HEK293 (cell line): ENCODE results near the gene CCDC144A.

ENCODE experiments used
- AEBP2 ChIP-seq: fragments of 450-650 bp; formaldehyde crosslinking; IDR thresholded peaks from 2 replicates; pipeline ENCODE4 v1.5.1; 2016; ENCODE audit warnings: missing biosample characterization, missing genetic modification characterization, borderline replicate concordance
- EGR2 ChIP-seq: fragments of 450-650 bp; formaldehyde crosslinking; IDR thresholded peaks from 2 replicates; pipeline ENCODE4 v1.5.1; 2016; ENCODE audit warnings: low read depth, missing biosample characterization, missing genetic modification characterization
- KLF8 ChIP-seq: fragments of 450-650 bp; formaldehyde crosslinking; IDR thresholded peaks from 2 replicates; pipeline ENCODE4 v1.5.1; 2016; ENCODE audit warnings: missing biosample characterization, missing genetic modification characterization
- MEIS1 ChIP-seq: sonication (generic); formaldehyde crosslinking; IDR thresholded peaks from 2 replicates; pipeline ENCODE4 v1.8.1; 2022; ENCODE audit warnings: missing genetic modification reagents, mild to moderate bottlenecking, borderline replicate concordance
- PRDM1 ChIP-seq: fragments of 450-650 bp; formaldehyde crosslinking; IDR thresholded peaks from 2 replicates; pipeline ENCODE4; 2016; ENCODE audit warnings: missing biosample characterization, missing genetic modification characterization
- REPIN1 ChIP-seq: fragments of 450-650 bp; formaldehyde crosslinking; IDR thresholded peaks from 2 replicates; pipeline ENCODE4 v1.5.1; 2017; ENCODE audit warnings: missing biosample characterization, missing genetic modification characterization, low read depth
- SETDB1 ChIP-seq: IDR thresholded peaks from one replicate; pipeline ENCODE4 v1.6.1; 2017; ENCODE audit warnings: mild to moderate bottlenecking, low read length, moderate library complexity, mixed read lengths; ENCODE audit not compliant: insufficient read length
- TSHZ1 ChIP-seq: fragments of 450-650 bp; formaldehyde crosslinking; IDR thresholded peaks from 2 replicates; pipeline ENCODE4 v1.5.1; 2016; ENCODE audit warnings: missing biosample characterization, missing genetic modification characterization, borderline replicate concordance
- ZBTB1 ChIP-seq: fragments of 450-650 bp; formaldehyde crosslinking; IDR thresholded peaks from 2 replicates; pipeline ENCODE4 v1.5.1; 2016; ENCODE audit warnings: missing biosample characterization, missing genetic modification characterization
- ZBTB26 ChIP-seq: fragments of 450-650 bp; formaldehyde crosslinking; optimal IDR thresholded peaks from 2 replicates; pipeline ENCODE3; 2016; ENCODE audit warnings: missing biosample characterization, mild to moderate bottlenecking, missing genetic modification characterization
- ZBTB48 ChIP-seq: fragments of 450-650 bp; formaldehyde crosslinking; IDR thresholded peaks from 2 replicates; pipeline ENCODE4 v1.5.1; 2016; ENCODE audit warnings: missing biosample characterization, missing genetic modification characterization
- ZBTB6 ChIP-seq: fragments of 450-650 bp; formaldehyde crosslinking; IDR thresholded peaks from 2 replicates; pipeline ENCODE4 v1.5.1; 2017; ENCODE audit warnings: missing biosample characterization, missing genetic modification characterization
- ZNF140 ChIP-seq: fragments of 450-650 bp; formaldehyde crosslinking; IDR thresholded peaks from 2 replicates; pipeline ENCODE4 v1.5.1; 2016; ENCODE audit warnings: missing biosample characterization, missing genetic modification characterization
- ZNF155 ChIP-seq: fragments of 450-650 bp; formaldehyde crosslinking; IDR thresholded peaks from 2 replicates; pipeline ENCODE4 v1.5.1; 2016; ENCODE audit warnings: missing biosample characterization, missing genetic modification characterization
- ZNF214 ChIP-seq: fragments of 450-650 bp; formaldehyde crosslinking; IDR thresholded peaks from 2 replicates; pipeline ENCODE4 v1.5.1; 2017; ENCODE audit warnings: missing biosample characterization, mild to moderate bottlenecking, missing genetic modification characterization, borderline replicate concordance
- ZNF223 ChIP-seq: fragments of 450-650 bp; formaldehyde crosslinking; IDR thresholded peaks from 2 replicates; pipeline ENCODE4 v1.5.1; 2016; ENCODE audit warnings: missing biosample characterization, missing genetic modification characterization
- ZNF24 ChIP-seq: fragments of 450-650 bp; formaldehyde crosslinking; IDR thresholded peaks from 2 replicates; pipeline ENCODE4 v1.5.1; 2016; ENCODE audit warnings: missing biosample characterization, missing genetic modification characterization
- ZNF302 ChIP-seq: fragments of 450-650 bp; formaldehyde crosslinking; IDR thresholded peaks from 2 replicates; pipeline ENCODE4 v1.5.1; 2016; ENCODE audit warnings: missing biosample characterization, missing genetic modification characterization, low read depth
- ZNF311 ChIP-seq: fragments of 450-650 bp; formaldehyde crosslinking; IDR thresholded peaks from 2 replicates; pipeline ENCODE4 v1.5.1; 2017; ENCODE audit warnings: missing biosample characterization, missing genetic modification characterization, borderline replicate concordance
- ZNF354C ChIP-seq: fragments of 450-650 bp; formaldehyde crosslinking; IDR thresholded peaks from 2 replicates; pipeline ENCODE4 v1.5.1; 2016; ENCODE audit warnings: missing biosample characterization, missing genetic modification characterization, low read depth, borderline replicate concordance
- ZNF37A ChIP-seq: fragments of 450-650 bp; IDR thresholded peaks from 2 replicates; pipeline ENCODE4 v1.5.1; 2018; ENCODE audit warnings: missing biosample characterization, missing genetic modification characterization
- ZNF473 ChIP-seq: fragments of 450-650 bp; formaldehyde crosslinking; IDR thresholded peaks from 2 replicates; pipeline ENCODE4 v1.5.1; 2017; ENCODE audit warnings: missing biosample characterization, missing genetic modification characterization
- ZNF529 ChIP-seq: fragments of 450-650 bp; formaldehyde crosslinking; IDR thresholded peaks from 2 replicates; pipeline ENCODE4 v1.5.1; 2017; ENCODE audit warnings: missing genetic modification characterization, missing biosample characterization; ENCODE audit not compliant: insufficient replicate concordance
- ZNF544 ChIP-seq: fragments of 450-650 bp; formaldehyde crosslinking; IDR thresholded peaks from 2 replicates; pipeline ENCODE4 v1.5.0; 2017; ENCODE audit warnings: missing biosample characterization, missing genetic modification characterization
- ZNF548 ChIP-seq: fragments of 450-650 bp; formaldehyde crosslinking; IDR thresholded peaks from 2 replicates; pipeline ENCODE4 v1.5.1; 2016; ENCODE audit warnings: missing biosample characterization, missing genetic modification characterization
- ZNF580 ChIP-seq: fragments of 450-650 bp; formaldehyde crosslinking; IDR thresholded peaks from 2 replicates; pipeline ENCODE4 v1.5.1; 2016; ENCODE audit warnings: missing biosample characterization, missing genetic modification characterization
- ZNF629 ChIP-seq: fragments of 450-650 bp; formaldehyde crosslinking; IDR thresholded peaks from 2 replicates; pipeline ENCODE4 v1.5.1; 2017; ENCODE audit warnings: missing biosample characterization, missing genetic modification characterization
- ZNF792 ChIP-seq: fragments of 450-650 bp; formaldehyde crosslinking; IDR thresholded peaks from 2 replicates; pipeline ENCODE4 v1.5.1; 2016; ENCODE audit warnings: missing biosample characterization, missing genetic modification characterization
- TF ChIP-seq, protein P1 (sequence below): fragments of 450-650 bp; formaldehyde crosslinking; IDR thresholded peaks from 2 replicates; pipeline ENCODE4 v1.5.1; 2016; ENCODE audit warnings: missing biosample characterization, missing genetic modification characterization
- TF ChIP-seq, protein P2 (sequence below): fragments of 450-650 bp; formaldehyde crosslinking; IDR thresholded peaks from 2 replicates; pipeline ENCODE4 v1.5.1; 2016; ENCODE audit warnings: missing biosample characterization, missing genetic modification characterization

CCDC144A gene

DNA sequence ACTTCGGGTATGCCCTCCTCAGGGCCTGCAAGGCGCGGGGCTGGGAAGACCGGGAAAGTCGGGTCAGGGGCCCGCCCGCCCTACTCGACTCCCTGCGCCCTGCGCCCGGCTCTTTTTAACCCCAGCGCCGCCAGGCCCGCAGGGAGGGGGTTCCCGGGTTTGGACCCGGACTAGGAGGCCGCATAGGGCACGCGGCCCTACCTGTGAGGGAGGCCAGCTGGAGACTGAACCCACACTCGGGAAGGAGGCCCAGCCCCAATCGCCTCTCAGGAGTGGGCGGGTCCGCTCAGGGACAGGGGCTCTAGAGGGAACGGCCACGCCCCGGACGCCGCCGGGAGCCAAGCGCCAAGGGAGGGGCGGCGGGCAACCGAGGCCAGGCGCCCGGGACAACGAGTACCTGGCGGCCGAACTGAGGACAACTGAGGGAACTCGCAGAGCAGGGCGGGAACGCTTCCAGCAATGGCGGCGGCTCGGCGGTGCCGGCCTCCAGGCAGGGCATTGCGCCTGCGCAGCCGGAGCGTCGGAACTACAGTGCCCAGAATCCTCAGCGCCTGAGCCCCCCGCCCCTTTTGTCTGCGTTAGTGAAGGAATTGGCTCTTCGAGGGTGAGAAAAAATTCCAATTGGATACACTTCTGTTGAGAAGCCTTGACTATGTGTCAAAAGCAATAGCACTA lies 36.5 kb upstream of the CCDC144A start, which contains the start of gene ZNF624 (continued):
- no peak for TF ChIP-seq AEBP2
- no peak for TF ChIP-seq ZNF548 (tag by site-specific recombination)
- no peak for TF ChIP-seq ZNF311
- peak; percentile 54 for TF ChIP-seq ZBTB26 (tag by site-specific recombination)
- no peak for TF ChIP-seq TSHZ1 (tag by site-specific recombination)
- TF ChIP-seq, protein P1, sequence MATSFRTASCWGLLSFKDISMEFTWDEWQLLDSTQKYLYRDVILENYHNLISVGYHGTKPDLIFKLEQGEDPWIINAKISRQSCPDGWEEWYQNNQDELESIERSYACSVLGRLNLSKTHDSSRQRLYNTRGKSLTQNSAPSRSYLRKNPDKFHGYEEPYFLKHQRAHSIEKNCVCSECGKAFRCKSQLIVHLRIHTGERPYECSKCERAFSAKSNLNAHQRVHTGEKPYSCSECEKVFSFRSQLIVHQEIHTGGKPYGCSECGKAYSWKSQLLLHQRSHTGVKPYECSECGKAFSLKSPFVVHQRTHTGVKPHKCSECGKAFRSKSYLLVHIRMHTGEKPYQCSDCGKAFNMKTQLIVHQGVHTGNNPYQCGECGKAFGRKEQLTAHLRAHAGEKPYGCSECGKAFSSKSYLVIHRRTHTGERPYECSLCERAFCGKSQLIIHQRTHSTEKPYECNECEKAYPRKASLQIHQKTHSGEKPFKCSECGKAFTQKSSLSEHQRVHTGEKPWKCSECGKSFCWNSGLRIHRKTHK: no peak
- peak; percentile 66 for TF ChIP-seq EGR2 (tag by site-specific recombination)
- TF ChIP-seq, protein P2, sequence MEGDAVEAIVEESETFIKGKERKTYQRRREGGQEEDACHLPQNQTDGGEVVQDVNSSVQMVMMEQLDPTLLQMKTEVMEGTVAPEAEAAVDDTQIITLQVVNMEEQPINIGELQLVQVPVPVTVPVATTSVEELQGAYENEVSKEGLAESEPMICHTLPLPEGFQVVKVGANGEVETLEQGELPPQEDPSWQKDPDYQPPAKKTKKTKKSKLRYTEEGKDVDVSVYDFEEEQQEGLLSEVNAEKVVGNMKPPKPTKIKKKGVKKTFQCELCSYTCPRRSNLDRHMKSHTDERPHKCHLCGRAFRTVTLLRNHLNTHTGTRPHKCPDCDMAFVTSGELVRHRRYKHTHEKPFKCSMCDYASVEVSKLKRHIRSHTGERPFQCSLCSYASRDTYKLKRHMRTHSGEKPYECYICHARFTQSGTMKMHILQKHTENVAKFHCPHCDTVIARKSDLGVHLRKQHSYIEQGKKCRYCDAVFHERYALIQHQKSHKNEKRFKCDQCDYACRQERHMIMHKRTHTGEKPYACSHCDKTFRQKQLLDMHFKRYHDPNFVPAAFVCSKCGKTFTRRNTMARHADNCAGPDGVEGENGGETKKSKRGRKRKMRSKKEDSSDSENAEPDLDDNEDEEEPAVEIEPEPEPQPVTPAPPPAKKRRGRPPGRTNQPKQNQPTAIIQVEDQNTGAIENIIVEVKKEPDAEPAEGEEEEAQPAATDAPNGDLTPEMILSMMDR (tag by site-specific recombination): 0 out of 2 replicates have a peak, but pooled peaks have one; percentile 28
- peak; percentile 87 for TF ChIP-seq REPIN1 (tag by site-specific recombination)
- peak; percentile 86 for TF ChIP-seq ZBTB6 (tag by site-specific recombination)
- TF ChIP-seq ZNF580 (tag by site-specific recombination): 0 out of 2 replicates have a peak, but pooled peaks have one; percentile 58
- no peak for TF ChIP-seq ZNF223 (tag by site-specific recombination)
- TF ChIP-seq ZNF792 (tag by site-specific recombination): no peak
- peak; percentile 32; the same call in 1 of the 2 replicates for TF ChIP-seq ZNF629 (tag by site-specific recombination)
- no peak for TF ChIP-seq ZNF37A (tag by site-specific recombination)
- no peak for TF ChIP-seq ZNF544 (tag by site-specific recombination)
- TF ChIP-seq ZNF354C (tag by site-specific recombination): no peak
- TF ChIP-seq MEIS1 (CRISPR knock-in tag): no peak
- no peak for TF ChIP-seq ZNF155 (tag by site-specific recombination)
- peak; percentile 92 for TF ChIP-seq KLF8 (tag by site-specific recombination)
- TF ChIP-seq ZNF529 (tag by site-specific recombination): no peak
- TF ChIP-seq PRDM1 (tag by site-specific recombination): no peak
- no peak for TF ChIP-seq ZNF473 (tag by site-specific recombination)
- peak; percentile 91 for TF ChIP-seq ZBTB48 (tag by site-specific recombination)
- TF ChIP-seq ZNF302 (tag by site-specific recombination): no peak
- TF ChIP-seq ZNF24: peak; percentile 47
- no peak for TF ChIP-seq ZBTB1
- TF ChIP-seq ZNF140 (tag by site-specific recombination): no peak
- TF ChIP-seq SETDB1: no peak
- TF ChIP-seq ZNF214: no peak
